ENCODE measurements around the gene MSX2.

Gene MSX2

DNA sequence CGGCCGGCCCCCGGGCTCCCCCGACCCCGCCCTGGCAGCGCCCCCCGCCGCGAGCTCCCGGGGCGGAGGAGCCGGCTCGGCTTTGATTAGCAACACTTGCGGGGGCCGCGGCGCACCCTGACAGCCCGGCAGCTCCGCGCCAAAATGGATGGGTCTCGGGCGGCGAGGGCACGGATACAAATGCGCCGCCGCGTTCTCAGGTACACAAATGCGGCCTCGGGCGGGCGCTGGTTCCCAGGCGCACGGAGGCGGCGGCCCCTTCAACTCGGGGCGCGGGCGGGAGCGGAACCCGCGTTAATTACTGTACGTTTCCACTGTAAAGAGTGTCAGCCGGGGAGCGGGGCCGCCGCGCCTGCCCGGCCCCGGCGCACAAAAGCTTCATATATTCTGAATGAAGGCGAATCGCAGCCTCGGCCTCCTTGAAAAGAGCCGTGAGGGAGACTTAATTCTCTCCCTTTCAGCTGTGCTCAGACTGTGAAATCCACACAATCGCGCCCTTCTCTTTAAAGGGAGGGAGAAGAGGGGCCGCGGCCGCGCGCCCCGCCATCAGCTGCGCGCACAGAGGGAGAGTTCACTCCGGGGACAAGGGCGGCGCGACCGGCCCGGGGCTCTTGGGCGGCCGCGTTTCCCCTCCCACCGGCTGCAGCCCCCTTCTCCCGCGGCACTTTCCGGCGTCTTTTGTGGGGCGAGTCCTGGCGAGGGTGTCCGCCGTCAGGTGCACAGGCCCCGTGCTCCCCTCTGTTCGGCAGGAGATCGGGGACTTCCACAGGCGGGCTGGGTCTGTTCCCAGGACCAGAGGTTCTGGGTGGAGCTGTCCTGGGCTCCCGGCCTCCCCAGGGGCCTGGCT, 27.0 kb downstream of the MSX2 start (continued):
- TF ChIP-seq ATF2 (tag by site-specific recombination; IDR thresholded peaks at IDR 0.05; ENCODE audit: low read depth): no peak
- no peak for TF ChIP-seq ZNF549 (tag by site-specific recombination; IDR thresholded peaks at IDR 0.05)
- TF ChIP-seq, protein P1, sequence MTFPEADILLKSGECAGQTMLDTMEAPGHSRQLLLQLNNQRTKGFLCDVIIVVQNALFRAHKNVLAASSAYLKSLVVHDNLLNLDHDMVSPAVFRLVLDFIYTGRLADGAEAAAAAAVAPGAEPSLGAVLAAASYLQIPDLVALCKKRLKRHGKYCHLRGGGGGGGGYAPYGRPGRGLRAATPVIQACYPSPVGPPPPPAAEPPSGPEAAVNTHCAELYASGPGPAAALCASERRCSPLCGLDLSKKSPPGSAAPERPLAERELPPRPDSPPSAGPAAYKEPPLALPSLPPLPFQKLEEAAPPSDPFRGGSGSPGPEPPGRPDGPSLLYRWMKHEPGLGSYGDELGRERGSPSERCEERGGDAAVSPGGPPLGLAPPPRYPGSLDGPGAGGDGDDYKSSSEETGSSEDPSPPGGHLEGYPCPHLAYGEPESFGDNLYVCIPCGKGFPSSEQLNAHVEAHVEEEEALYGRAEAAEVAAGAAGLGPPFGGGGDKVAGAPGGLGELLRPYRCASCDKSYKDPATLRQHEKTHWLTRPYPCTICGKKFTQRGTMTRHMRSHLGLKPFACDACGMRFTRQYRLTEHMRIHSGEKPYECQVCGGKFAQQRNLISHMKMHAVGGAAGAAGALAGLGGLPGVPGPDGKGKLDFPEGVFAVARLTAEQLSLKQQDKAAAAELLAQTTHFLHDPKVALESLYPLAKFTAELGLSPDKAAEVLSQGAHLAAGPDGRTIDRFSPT (tag by site-specific recombination; IDR thresholded peaks at IDR 0.05): peak; percentile 17; the same call in 1 of the 2 replicates
- TF ChIP-seq ZNF571 (tag by site-specific recombination; IDR thresholded peaks at IDR 0.05): no peak

GRCh38 chr5:174752121-174752520, 27.7 kb downstream of the MSX2 start:
- H3K9me3 ChIP-seq (ENCODE audit: control insufficient read depth, insufficient read depth, low read depth, low read length): no peaks in the 10 kb centered on the region
- ChIA-PET CTCF (interaction anchor here (0.7 to 1.8 kb wide), 3 partner anchors 41 to 422 kb away, joined by 3 to 8 read pairs (median 4); no protein-coding TSS in a partner anchor), POLR2A (interaction anchor here (1.1 kb wide), 1 partner anchor 416 kb away, joined by 4 read pairs; no protein-coding TSS in a partner anchor)
- TF ChIP-seq PBX3 (CRISPR knock-in tag; IDR thresholded peaks at IDR 0.05) (no peak), ZNF221 (tag by site-specific recombination; IDR thresholded peaks at IDR 0.05; ENCODE audit: borderline replicate concordance) (no peak), ZNF416 (tag by site-specific recombination; IDR thresholded peaks at IDR 0.05) (no peak), ZBTB48 (tag by site-specific recombination; IDR thresholded peaks at IDR 0.05) (no peak), ZNF677 (tag by site-specific recombination; IDR thresholded peaks at IDR 0.05) (no peak), ZNF473 (tag by site-specific recombination; IDR thresholded peaks at IDR 0.05) (no peak)
- TF ChIP-seq, protein P2, sequence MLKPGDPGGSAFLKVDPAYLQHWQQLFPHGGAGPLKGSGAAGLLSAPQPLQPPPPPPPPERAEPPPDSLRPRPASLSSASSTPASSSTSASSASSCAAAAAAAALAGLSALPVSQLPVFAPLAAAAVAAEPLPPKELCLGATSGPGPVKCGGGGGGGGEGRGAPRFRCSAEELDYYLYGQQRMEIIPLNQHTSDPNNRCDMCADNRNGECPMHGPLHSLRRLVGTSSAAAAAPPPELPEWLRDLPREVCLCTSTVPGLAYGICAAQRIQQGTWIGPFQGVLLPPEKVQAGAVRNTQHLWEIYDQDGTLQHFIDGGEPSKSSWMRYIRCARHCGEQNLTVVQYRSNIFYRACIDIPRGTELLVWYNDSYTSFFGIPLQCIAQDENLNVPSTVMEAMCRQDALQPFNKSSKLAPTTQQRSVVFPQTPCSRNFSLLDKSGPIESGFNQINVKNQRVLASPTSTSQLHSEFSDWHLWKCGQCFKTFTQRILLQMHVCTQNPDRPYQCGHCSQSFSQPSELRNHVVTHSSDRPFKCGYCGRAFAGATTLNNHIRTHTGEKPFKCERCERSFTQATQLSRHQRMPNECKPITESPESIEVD (tag by site-specific recombination; IDR thresholded peaks at IDR 0.05): no peak
- TF ChIP-seq, protein P3, sequence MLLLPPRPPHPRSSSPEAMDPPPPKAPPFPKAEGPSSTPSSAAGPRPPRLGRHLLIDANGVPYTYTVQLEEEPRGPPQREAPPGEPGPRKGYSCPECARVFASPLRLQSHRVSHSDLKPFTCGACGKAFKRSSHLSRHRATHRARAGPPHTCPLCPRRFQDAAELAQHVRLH (tag by site-specific recombination; IDR thresholded peaks at IDR 0.05): no peak
- TF ChIP-seq, protein P4, sequence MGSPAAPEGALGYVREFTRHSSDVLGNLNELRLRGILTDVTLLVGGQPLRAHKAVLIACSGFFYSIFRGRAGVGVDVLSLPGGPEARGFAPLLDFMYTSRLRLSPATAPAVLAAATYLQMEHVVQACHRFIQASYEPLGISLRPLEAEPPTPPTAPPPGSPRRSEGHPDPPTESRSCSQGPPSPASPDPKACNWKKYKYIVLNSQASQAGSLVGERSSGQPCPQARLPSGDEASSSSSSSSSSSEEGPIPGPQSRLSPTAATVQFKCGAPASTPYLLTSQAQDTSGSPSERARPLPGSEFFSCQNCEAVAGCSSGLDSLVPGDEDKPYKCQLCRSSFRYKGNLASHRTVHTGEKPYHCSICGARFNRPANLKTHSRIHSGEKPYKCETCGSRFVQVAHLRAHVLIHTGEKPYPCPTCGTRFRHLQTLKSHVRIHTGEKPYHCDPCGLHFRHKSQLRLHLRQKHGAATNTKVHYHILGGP (tag by site-specific recombination; IDR thresholded peaks at IDR 0.05): no peak
- TF ChIP-seq, protein P5, sequence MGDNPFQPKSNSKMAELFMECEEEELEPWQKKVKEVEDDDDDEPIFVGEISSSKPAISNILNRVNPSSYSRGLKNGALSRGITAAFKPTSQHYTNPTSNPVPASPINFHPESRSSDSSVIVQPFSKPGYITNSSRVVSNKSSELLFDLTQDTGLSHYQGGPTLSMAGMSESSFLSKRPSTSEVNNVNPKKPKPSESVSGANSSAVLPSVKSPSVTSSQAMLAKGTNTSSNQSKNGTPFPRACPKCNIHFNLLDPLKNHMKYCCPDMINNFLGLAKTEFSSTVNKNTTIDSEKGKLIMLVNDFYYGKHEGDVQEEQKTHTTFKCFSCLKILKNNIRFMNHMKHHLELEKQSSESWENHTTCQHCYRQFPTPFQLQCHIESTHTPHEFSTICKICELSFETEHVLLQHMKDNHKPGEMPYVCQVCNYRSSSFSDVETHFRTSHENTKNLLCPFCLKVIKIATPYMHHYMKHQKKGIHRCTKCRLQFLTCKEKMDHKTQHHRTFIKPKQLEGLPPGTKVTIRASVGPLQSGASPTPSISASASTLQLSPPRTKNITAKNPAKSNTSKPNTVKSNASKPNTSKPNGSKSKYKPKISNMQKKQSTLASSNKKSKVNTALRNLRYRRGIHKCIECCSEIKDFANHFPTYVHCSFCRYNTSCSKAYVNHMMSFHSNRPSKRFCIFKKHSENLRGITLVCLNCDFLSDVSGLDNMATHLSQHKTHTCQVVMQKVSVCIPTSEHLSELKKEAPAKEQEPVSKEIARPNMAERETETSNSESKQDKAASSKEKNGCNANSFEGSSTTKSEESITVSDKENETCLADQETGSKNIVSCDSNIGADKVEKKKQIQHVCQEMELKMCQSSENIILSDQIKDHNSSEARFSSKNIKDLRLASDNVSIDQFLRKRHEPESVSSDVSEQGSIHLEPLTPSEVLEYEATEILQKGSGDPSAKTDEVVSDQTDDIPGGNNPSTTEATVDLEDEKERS (tag by site-specific recombination; IDR thresholded peaks at IDR 0.05): no peak
- TF ChIP-seq, protein P6, sequence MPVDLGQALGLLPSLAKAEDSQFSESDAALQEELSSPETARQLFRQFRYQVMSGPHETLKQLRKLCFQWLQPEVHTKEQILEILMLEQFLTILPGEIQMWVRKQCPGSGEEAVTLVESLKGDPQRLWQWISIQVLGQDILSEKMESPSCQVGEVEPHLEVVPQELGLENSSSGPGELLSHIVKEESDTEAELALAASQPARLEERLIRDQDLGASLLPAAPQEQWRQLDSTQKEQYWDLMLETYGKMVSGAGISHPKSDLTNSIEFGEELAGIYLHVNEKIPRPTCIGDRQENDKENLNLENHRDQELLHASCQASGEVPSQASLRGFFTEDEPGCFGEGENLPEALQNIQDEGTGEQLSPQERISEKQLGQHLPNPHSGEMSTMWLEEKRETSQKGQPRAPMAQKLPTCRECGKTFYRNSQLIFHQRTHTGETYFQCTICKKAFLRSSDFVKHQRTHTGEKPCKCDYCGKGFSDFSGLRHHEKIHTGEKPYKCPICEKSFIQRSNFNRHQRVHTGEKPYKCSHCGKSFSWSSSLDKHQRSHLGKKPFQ (tag by site-specific recombination; IDR thresholded peaks at IDR 0.05): no peak
- H3K4me1 ChIP-seq (ENCODE audit: control insufficient read depth, insufficient read depth, low read length): no peaks in the 10 kb centered on the region
- H3K27ac ChIP-seq (ENCODE audit: extremely low read depth, low read depth, low read length): no peak overlapping the region
- no peaks in the 10 kb centered on the region for H3K36me3 ChIP-seq (ENCODE audit: control insufficient read depth in 2 of 2, insufficient read depth in 1 of 2, low read length in 2 of 2)
- H3K4me3 ChIP-seq (ENCODE audit: low read depth, low read length): no peak overlapping the region; the same call in 1 of the 2 replicates

Measured in HEK293 (cell line).